Skin of body (tissue), 2 donors: ENCODE data around the gene CLCN1. TPM values are rescaled to one million over a fixed set of nuclear protein-coding genes. Genes with fewer than 3 reads are reported as not detected.
A peak's percentile ranks its signal among the peaks of the same experiment; 100 is the strongest.
"Not testable (repeated sequence)": the region's sequence is repeated elsewhere in the genome, so short reads cannot be mapped to it uniquely, and the experiment has no call there.

Experiments used
- DNase-seq: peaks from one replicate; lab custom pipeline; 2025; lab: John Stamatoyannopoulos, UW
- total RNA-seq: library from RNA; depleted of rRNA; stranded (reverse); fragments of >200 nt; gene quantifications from one replicate; pipeline ENCODE4 v1.2.3, GENCODE V29; 2014

CLCN1 gene
- total RNA-seq = 0.20 TPM

- DNase-seq = no peak
These were observed at the start of gene CLCN1 for GRCh38 chr7:143315776-143316175. CLCN1 (plus strand) TSS chr7:143316111; CDS start chr7:143316213, 102 bp downstream.

GRCh38 chr7:143269251-143269650, 46.7 kb upstream of the CLCN1 start:
- DNase-seq = no peak

GRCh38 chr7:143271240-143271639, 44.7 kb upstream of the CLCN1 start:
- no peak for DNase-seq

- no peak for DNase-seq
These were observed 43.0 kb upstream of the CLCN1 start for GRCh38 chr7:143272871-143273270.

- peak; percentile 86 for DNase-seq
These were observed 36.5 kb upstream of the CLCN1 start for GRCh38 chr7:143279186-143280098.

GRCh38 chr7:143280160-143280559, 35.8 kb upstream of the CLCN1 start:
- no peak for DNase-seq

GRCh38 chr7:143280566-143280965, 35.3 kb upstream of the CLCN1 start:
- DNase-seq = no peak

GRCh38 chr7:143281529-143281928, 34.4 kb upstream of the CLCN1 start:
- no peak for DNase-seq

- no peak for DNase-seq
These were observed 33.8 kb upstream of the CLCN1 start for GRCh38 chr7:143282124-143282523.

GRCh38 chr7:143283381-143283780, 32.5 kb upstream of the CLCN1 start:
- DNase-seq = no peak

GRCh38 chr7:143284591-143285469, 31.1 kb upstream of the CLCN1 start, which contains the start of gene TMEM139:
TMEM139 (plus strand) TSS chr7:143284958; CDS start chr7:143285958, 1,000 bp downstream.
- no peak for DNase-seq

GRCh38 chr7:143285470-143285778, 30.5 kb upstream of the CLCN1 start:
- DNase-seq = no peak

GRCh38 chr7:143285806-143286521, 29.9 kb upstream of the CLCN1 start:
- no peak for DNase-seq

- no peak for DNase-seq
These were observed 29.4 kb upstream of the CLCN1 start for GRCh38 chr7:143286522-143286890.

- DNase-seq = no peak
These were observed 28.5 kb upstream of the CLCN1 start for GRCh38 chr7:143287339-143287934.

- DNase-seq = peak; percentile 97
These were observed 27.7 kb upstream of the CLCN1 start, which contains the start of gene CASP2 for GRCh38 chr7:143287935-143288826. CASP2 (plus strand) TSS chr7:143288351; CDS start chr7:143288456, 105 bp downstream.

- peak; percentile 42 for DNase-seq
These were observed 27.1 kb upstream of the CLCN1 start for GRCh38 chr7:143288836-143289235.

- no peak for DNase-seq
These were observed 26.5 kb upstream of the CLCN1 start for GRCh38 chr7:143289421-143289820.

- not testable (repeated sequence) for DNase-seq
These were observed 26.0 kb upstream of the CLCN1 start for GRCh38 chr7:143289888-143290287.

GRCh38 chr7:143290293-143290692, 25.6 kb upstream of the CLCN1 start:
- DNase-seq = no peak
